Type B pancreatic cell (in vitro differentiated cells): ENCODE measurements around the gene PTPRCAP. TPM values are rescaled to one million over a fixed set of nuclear protein-coding genes. Genes with fewer than 3 reads are reported as not detected.

ENCODE experiments used
- DNase-seq: peaks from one replicate; pipeline ENCODE4 v3.0.0; 2021; ENCODE audit warnings: mixed read lengths; ENCODE audit not compliant: unreplicated experiment; ENCODE audit errors: extremely low spot score
- H3K27ac Mint-ChIP-seq: 2 replicates; pipeline ENCODE4 v1.8.0; 2021; ENCODE audit warnings: mild to moderate bottlenecking, mixed read lengths
- H3K27me3 Mint-ChIP-seq: 2 replicates; pipeline ENCODE4 v1.8.0; 2021; ENCODE audit warnings: mixed read lengths
- H3K36me3 Mint-ChIP-seq: 2 replicates; pipeline ENCODE4 v1.8.0; 2021; ENCODE audit warnings: mixed read lengths
- H3K4me1 Mint-ChIP-seq: one replicate; pipeline ENCODE4 v1.8.0; 2021; ENCODE audit warnings: mixed read lengths; ENCODE audit not compliant: unreplicated experiment
- H3K4me3 Mint-ChIP-seq: 2 replicates; pipeline ENCODE4 v1.8.0; 2021; ENCODE audit warnings: mild to moderate bottlenecking, mixed read lengths
- H3K9me3 Mint-ChIP-seq: 2 replicates; pipeline ENCODE4 v1.8.0; 2021; ENCODE audit warnings: mixed read lengths
- CTCF ChIP-seq: fragments of 200-600 bp; sonication (generic); conservative IDR thresholded peaks from 2 replicates; pipeline ENCODE4 v1.5.0; 2021; ENCODE audit warnings: antibody characterized with exemption, mild to moderate bottlenecking
- total RNA-seq: library from RNA; stranded (reverse); gene quantifications from 2 replicates; pipeline ENCODE4 v1.2.1, GENCODE V29; 2021; ENCODE audit warnings: low replicate concordance

The PTPRCAP gene
- total RNA-seq, 1 donor from 2014 or later = 2.0 TPM

DNA sequence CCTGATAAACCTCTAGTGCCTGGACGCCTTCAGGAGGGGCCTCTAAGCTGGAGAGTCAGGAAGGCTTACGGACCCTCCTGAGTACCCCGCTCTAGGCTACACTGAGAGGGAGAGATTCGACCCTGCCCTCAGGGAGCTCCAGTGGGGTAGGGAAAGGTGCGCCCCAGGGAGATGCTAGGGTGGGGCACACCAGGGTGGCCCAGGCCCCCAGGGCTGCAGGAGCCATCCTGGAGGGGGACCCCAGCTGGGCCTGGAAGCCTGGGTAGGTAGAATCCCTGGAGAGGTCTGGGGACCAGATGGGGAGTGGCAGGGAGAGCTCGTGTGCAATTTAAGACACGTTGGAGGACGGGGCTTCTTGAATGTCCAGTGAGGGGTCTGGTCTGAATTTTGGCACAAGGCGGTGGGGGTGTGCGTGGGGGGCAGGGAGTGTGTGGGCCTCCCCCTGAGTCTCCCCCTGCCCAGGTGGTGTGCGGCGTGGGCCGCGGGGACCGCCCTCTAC, 17.3 kb downstream of the PTPRCAP start:
- DNase-seq = no peak
- no peaks in the 10 kb centered on the region for H3K36me3 Mint-ChIP-seq
- H3K4me1 Mint-ChIP-seq = peaks cover 13% of the 10 kb centered on the region
- H3K27ac Mint-ChIP-seq = no peak overlapping the region
- H3K4me3 Mint-ChIP-seq = peak overlapping the region; percentile 81
- H3K9me3 Mint-ChIP-seq = no peaks in the 10 kb centered on the region
- no peak for TF ChIP-seq CTCF
- H3K27me3 Mint-ChIP-seq = peaks cover 15% of the 10 kb centered on the region

DNA sequence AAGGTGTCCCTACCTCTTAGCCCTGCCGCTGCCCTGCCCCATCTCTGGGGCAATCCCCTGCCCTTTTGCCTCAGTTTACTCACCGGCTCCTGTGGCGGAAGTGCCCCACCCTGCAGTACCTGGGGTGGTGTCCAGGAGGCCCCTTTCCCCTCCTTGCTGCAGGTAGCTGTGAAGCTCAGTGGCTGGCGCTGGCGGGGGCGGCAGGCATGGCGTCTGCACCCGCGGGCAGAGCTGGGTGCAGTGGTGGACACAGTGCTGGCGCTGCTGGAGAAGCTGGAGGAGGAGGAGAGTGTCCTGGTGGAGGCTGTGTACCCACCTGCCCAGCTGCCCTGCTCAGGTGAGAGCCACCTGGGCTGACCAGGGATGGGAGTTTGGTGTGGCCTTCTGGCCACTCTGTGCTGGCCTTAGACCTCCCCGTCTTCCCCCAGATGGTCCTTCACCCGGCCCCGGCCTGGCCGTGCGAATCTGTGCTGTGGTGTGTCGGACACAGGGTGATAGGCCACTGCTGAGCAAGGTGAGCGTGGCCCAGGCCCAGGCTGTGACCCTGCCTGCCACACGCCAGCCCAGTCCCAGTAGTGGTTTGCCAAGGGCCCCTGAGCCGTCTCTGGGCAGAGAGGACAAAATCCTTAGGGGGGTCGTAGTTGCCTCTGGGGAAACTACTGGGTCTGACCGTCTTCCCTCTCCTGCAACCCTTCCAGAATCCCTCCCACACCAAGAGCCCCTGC, 18.0 kb downstream of the PTPRCAP start:
- no peak for TF ChIP-seq CTCF
- no peak overlapping the region for H3K27ac Mint-ChIP-seq
- H3K9me3 Mint-ChIP-seq = no peaks in the 10 kb centered on the region
- H3K4me3 Mint-ChIP-seq = peak overlapping the region; percentile 81
- no peaks in the 10 kb centered on the region for H3K36me3 Mint-ChIP-seq
- peaks cover 13% of the 10 kb centered on the region for H3K4me1 Mint-ChIP-seq
- H3K27me3 Mint-ChIP-seq = peaks cover 20% of the 10 kb centered on the region
- no peak for DNase-seq

DNA sequence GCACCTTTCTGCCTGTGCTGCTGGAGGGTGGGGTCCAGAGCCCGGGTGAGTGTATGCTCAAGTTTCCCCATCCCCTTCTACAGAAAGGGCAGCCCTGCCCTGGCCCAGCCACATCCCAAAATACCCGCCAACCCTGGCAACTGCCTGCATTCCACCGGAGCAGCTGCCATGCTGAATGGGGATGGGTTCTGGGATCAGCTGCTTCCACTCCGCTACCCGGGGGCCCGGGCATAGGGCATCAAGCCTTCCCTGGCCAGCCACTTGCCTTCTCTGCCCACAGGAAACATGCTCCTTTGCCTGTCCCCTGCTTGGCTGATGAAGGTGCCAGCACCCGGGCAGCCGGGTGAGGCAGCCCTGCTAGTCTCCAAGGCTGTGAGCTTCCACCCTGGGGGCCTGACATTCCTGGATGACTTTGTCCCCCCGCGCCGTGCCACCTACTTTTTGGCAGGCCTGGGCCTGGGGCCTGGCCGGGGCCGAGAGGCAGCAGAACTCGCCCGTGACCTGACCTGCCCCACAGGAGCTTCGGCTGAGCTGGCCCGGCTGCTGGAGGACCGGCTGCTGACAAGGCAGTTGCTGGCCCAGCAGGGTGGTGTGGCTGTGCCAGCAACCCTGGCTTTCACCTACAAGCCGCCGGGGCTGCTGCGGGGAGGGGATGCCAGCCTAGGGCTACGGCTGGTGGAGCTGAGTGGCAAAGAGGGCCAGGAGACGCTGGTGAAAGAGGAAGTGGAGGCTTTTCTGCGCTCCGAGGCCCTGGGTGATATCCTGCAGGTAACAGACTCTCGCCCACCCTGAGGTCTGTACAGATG, 18.8 kb downstream of the PTPRCAP start:
- Mint-ChIP-seq H3K36me3 (no peaks in the 10 kb centered on the region), H3K4me3 (no peak overlapping the region), H3K4me1 (peaks cover 13% of the 10 kb centered on the region), H3K27ac (no peak overlapping the region), H3K9me3 (no peaks in the 10 kb centered on the region), H3K27me3 (peaks cover 28% of the 10 kb centered on the region)
- TF ChIP-seq CTCF = no peak
- DNase-seq = no peak

DNA sequence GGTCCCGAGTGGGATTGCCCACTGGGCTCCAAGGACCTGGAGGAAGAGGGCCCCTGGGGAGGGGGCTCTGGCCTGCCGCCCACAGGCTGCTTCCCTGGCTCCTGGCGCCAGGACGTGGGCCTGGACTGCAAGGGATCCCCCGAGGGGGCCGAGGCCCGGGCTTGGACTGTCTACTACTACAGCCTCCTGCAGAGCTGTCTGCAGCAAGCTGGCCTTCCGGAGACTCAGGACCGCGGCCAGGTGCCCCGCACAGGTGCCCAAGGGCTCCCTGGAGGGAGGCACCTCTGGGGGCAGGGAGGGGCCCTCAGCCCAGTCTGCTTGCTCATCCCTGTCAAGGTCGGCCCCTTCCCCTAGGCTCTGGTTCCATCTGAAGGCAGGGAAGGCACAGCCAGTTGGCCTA, 20.1 kb downstream of the PTPRCAP start:
- no peaks in the 10 kb centered on the region for H3K9me3 Mint-ChIP-seq
- peaks cover 40% of the 10 kb centered on the region for H3K27me3 Mint-ChIP-seq
- no peaks in the 10 kb centered on the region for H3K36me3 Mint-ChIP-seq

More for the DNA sequence above, 20.1 kb downstream of the PTPRCAP start:
- no peak for DNase-seq
- H3K4me1 Mint-ChIP-seq = peaks cover 17% of the 10 kb centered on the region
- H3K4me3 Mint-ChIP-seq = no peak overlapping the region
- TF ChIP-seq CTCF = no peak
- H3K27ac Mint-ChIP-seq = no peak overlapping the region
